Glutamatergic neuron (in vitro differentiated cells): ENCODE results near the gene RAP1GAP2. TPM values are rescaled to one million over a fixed set of nuclear protein-coding genes. Genes with fewer than 3 reads are reported as not detected.

Experiments used
- DNase-seq: peaks from one replicate; pipeline ENCODE4 v3.0.0; 2022
- H3K27ac Mint-ChIP-seq: one replicate; pipeline ENCODE4 v1.8.0; 2020; ENCODE audit warnings: mild to moderate bottlenecking, mixed read lengths, inconsistent platforms; ENCODE audit not compliant: unreplicated experiment
- H3K27me3 Mint-ChIP-seq: one replicate; pipeline ENCODE4 v1.8.0; 2020; ENCODE audit warnings: mild to moderate bottlenecking, moderate library complexity, mixed read lengths, inconsistent platforms; ENCODE audit not compliant: unreplicated experiment
- H3K36me3 Mint-ChIP-seq: one replicate; pipeline ENCODE4 v1.8.0; 2020; ENCODE audit warnings: mild to moderate bottlenecking, mixed read lengths, inconsistent platforms; ENCODE audit not compliant: unreplicated experiment
- H3K4me1 Mint-ChIP-seq: one replicate; pipeline ENCODE4 v1.8.0; 2020; ENCODE audit warnings: mild to moderate bottlenecking, low read depth, mixed read lengths, inconsistent platforms; ENCODE audit not compliant: unreplicated experiment
- H3K4me3 Mint-ChIP-seq: one replicate; pipeline ENCODE4 v1.8.0; 2020; ENCODE audit warnings: mild to moderate bottlenecking, mixed read lengths, inconsistent platforms; ENCODE audit not compliant: unreplicated experiment
- H3K9me3 Mint-ChIP-seq: one replicate; pipeline ENCODE4 v1.8.0; 2020; ENCODE audit warnings: mild to moderate bottlenecking, moderate library complexity, mixed read lengths, inconsistent platforms; ENCODE audit not compliant: unreplicated experiment
- CTCF ChIP-seq: fragments of 200-600 bp; sonication (generic); IDR thresholded peaks from one replicate; pipeline ENCODE4 v1.5.0; 2021; ENCODE audit not compliant: partially characterized antibody, unreplicated experiment
- total RNA-seq: library from RNA; stranded (reverse); fragmentation: NEBNext Ultra II Directional; extraction: Animal tissue kit (Norgen Biotek cat#: 25700); gene quantifications from one replicate; pipeline ENCODE4 v1.2.1, GENCODE V29; 2021; ENCODE audit not compliant: unreplicated experiment

The RAP1GAP2 gene
- total RNA-seq, 1 donor from 2014 or later, result 86.0 TPM

DNA sequence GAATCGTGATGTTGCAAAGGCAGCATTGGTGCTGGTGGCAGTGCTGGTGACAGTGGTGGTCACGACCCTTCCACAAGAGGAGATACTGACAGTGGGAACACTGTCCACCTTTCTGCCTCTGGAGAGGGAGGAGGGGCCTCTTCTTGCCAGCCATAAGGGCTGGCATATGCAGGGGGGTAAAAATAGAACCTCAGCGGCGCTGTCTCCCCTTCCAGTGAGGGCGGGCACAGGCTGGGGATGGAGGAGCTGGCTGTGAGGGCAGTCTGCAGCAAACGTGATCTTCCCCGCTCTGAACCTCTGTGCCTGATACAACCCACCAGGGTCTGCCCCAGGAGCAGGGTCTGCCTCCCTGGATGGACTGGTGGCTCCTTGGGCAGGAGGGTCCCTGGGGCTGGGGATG is 3.4 kb downstream of the RAP1GAP2 start:
- H3K4me3 Mint-ChIP-seq, result no peak overlapping the region
- no peak for DNase-seq
- H3K27me3 Mint-ChIP-seq, result peaks cover 26% of the 10 kb centered on the region
- peaks cover 18% of the 10 kb centered on the region for H3K9me3 Mint-ChIP-seq
- H3K27ac Mint-ChIP-seq, result no peak overlapping the region
- no peak for TF ChIP-seq CTCF
- no peaks in the 10 kb centered on the region for H3K36me3 Mint-ChIP-seq
- H3K4me1 Mint-ChIP-seq, result peaks cover 52% of the 10 kb centered on the region

GRCh38 chr17:2800367-2800766 is 4.1 kb downstream of the RAP1GAP2 start:
- Mint-ChIP-seq H3K27ac (peak overlapping the region; percentile 75), H3K36me3 (no peaks in the 10 kb centered on the region), H3K27me3 (peaks cover 26% of the 10 kb centered on the region), H3K4me1 (peaks cover 52% of the 10 kb centered on the region), H3K9me3 (peaks cover 18% of the 10 kb centered on the region), H3K4me3 (peak overlapping the region; percentile 47)
- DNase-seq, result no peak
- no peak for TF ChIP-seq CTCF

DNA sequence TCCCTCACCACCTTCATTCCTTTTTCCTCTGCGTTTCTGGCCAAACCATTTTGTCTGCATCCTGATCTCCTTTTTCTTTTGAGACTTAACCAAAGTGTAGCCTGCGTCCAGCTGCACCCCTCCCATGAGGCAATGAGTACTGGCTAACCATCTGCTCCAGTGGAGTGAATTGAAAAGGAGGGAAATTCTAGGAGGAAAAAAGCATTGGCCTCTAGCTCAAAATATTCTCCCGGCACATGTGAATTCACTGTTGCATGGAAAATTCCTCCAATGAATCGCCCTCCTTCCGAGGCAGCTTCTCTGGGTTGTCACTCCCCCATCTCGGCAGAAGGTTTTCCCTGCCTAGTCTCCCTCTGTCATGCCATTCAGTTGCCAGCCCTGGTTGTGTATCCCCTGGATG is 5.6 kb downstream of the RAP1GAP2 start:
- no peak for TF ChIP-seq CTCF
- peaks cover 49% of the 10 kb centered on the region for H3K4me1 Mint-ChIP-seq
- H3K9me3 Mint-ChIP-seq, result peaks cover 16% of the 10 kb centered on the region
- H3K4me3 Mint-ChIP-seq, result peak overlapping the region; percentile 71
- peak overlapping the region; percentile 93 for H3K27ac Mint-ChIP-seq
- DNase-seq, result peak; percentile 66
- H3K27me3 Mint-ChIP-seq, result peaks cover 26% of the 10 kb centered on the region
- H3K36me3 Mint-ChIP-seq, result no peaks in the 10 kb centered on the region

DNA sequence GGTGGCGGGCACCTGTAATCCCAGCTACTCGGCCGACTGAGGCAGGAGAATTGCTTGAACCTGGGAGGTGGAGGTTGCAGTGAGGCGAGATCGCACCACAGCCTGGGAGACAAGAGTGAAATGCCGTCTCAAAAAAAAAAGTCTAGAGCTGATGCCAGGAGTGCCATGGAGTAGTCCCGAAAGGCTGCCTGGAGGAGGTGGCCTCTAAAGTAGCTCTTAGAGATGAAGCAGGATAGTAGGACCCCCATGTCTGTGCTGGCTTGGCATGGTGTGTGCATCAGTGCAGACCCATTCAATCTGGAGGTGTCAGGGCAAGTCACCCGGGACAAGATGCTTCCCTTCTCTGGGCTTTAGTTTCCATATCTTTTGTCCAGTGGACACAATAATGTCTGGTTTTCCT is 6.3 kb downstream of the RAP1GAP2 start:
- Mint-ChIP-seq H3K9me3 (peaks cover 15% of the 10 kb centered on the region), H3K27ac (peak overlapping the region; percentile 93), H3K4me1 (peaks cover 43% of the 10 kb centered on the region), H3K27me3 (peaks cover 24% of the 10 kb centered on the region), H3K36me3 (no peaks in the 10 kb centered on the region), H3K4me3 (peak overlapping the region; percentile 41)
- no peak for DNase-seq
- TF ChIP-seq CTCF, result no peak

GRCh38 chr17:2803386-2803785 is 7.1 kb downstream of the RAP1GAP2 start:
- no peak for TF ChIP-seq CTCF
- Mint-ChIP-seq H3K9me3 (peaks cover 15% of the 10 kb centered on the region), H3K4me1 (peaks cover 39% of the 10 kb centered on the region), H3K27me3 (peaks cover 24% of the 10 kb centered on the region), H3K36me3 (no peaks in the 10 kb centered on the region), H3K4me3 (peak overlapping the region; percentile 41), H3K27ac (peak overlapping the region; percentile 93)
- no peak for DNase-seq
